IMR-90 (cell line): ENCODE data around the gene BTG4. TPM values are rescaled to one million over a fixed set of nuclear protein-coding genes. Genes with fewer than 3 reads are reported as not detected.

Experiments used
- ATAC-seq: fragments of 200-7000 bp; cut with Tn5 transposase; 2 replicates; pipeline ENCODE4 v1.9.1; 2020; ENCODE audit warnings: low read depth, mild to moderate bottlenecking, moderate library complexity
- BruUV-seq: library from RNA; stranded (reverse); fragments of 400-500 nt; replicated peaks from 2 replicates; lab custom pipeline; 2021; lab: Mats Ljungman, UMichigan
- CTCF ChIA-PET: fragments of 300-600 bp; formaldehyde crosslinking; extraction: SDS; loops from one replicate; lab custom pipeline; 2021; ENCODE audit warnings: antibody characterized with exemption; lab: Yijun Ruan, JAX
- POLR2A ChIA-PET: fragments of 300-600 bp; sonication (Branson Sonifier 250); formaldehyde crosslinking; loops from one replicate; lab custom pipeline; 2022; ENCODE audit warnings: antibody characterized with exemption; ENCODE audit not compliant: unreplicated experiment; lab: Charles Lee
- DNase-seq: peaks from one replicate; pipeline ENCODE4 v3.0.0; 2013
- H2AFZ ChIP-seq: replicated peaks from 2 replicates; pipeline ENCODE3; 2013; ENCODE audit warnings: low read length, mild to moderate bottlenecking; ENCODE audit not compliant: poor library complexity
- H2AK5ac ChIP-seq: 2 replicates; pipeline ENCODE4 v1.6.1; 2013; ENCODE audit warnings: low read depth, low read length, inconsistent platforms
- H2AK9ac ChIP-seq: replicated peaks from 2 replicates; pipeline ENCODE3; 2013; ENCODE audit warnings: mild to moderate bottlenecking, low read depth, low read length, moderate library complexity; ENCODE audit not compliant: poor library complexity
- H2BK120ac ChIP-seq: 2 replicates; pipeline ENCODE4 v1.6.1; 2013; ENCODE audit warnings: low read depth, low read length, inconsistent platforms
- H2BK15ac ChIP-seq: 3 replicates; pipeline ENCODE4 v1.6.1; 2013; ENCODE audit warnings: low read depth, low read length, inconsistent platforms
- H2BK20ac ChIP-seq: 2 replicates; pipeline ENCODE4 v1.6.1; 2013; ENCODE audit warnings: low read depth, mild to moderate bottlenecking, inconsistent platforms, low read length, moderate library complexity
- H2BK5ac ChIP-seq: 2 replicates; pipeline ENCODE4 v1.6.1; 2013; ENCODE audit warnings: mild to moderate bottlenecking, low read depth, low read length, inconsistent platforms; ENCODE audit not compliant: poor library complexity, severe bottlenecking
- H3K14ac ChIP-seq: replicated peaks from 2 replicates; pipeline ENCODE4 v1.6.1; 2013; ENCODE audit warnings: low read depth, low read length, inconsistent platforms
- H3K18ac ChIP-seq: 2 replicates; pipeline ENCODE4 v1.6.1; 2013; ENCODE audit warnings: low read depth, low read length, control low read depth
- H3K23ac ChIP-seq: 2 replicates; pipeline ENCODE4 v1.6.1; 2013; ENCODE audit warnings: low read depth, low read length, inconsistent platforms
- H3K27ac ChIP-seq: 2 replicates; pipeline ENCODE4 v1.5.1; 2013; ENCODE audit warnings: mild to moderate bottlenecking, control low read depth, low read length; ENCODE audit not compliant: insufficient read depth
- H3K27me3 ChIP-seq: 2 replicates; pipeline ENCODE4 v1.6.1; 2013; ENCODE audit warnings: low read length; ENCODE audit not compliant: control insufficient read depth, insufficient read depth
- H3K36me3 ChIP-seq: 2 replicates; pipeline ENCODE4 v1.6.1; 2013; ENCODE audit warnings: low read length, mixed read lengths; ENCODE audit not compliant: control insufficient read depth, insufficient read depth
- H3K4ac ChIP-seq: 2 replicates; pipeline ENCODE4 v1.6.1; 2013; ENCODE audit warnings: low read depth, low read length, inconsistent platforms
- H3K4me1 ChIP-seq: 2 replicates; pipeline ENCODE4 v1.6.1; 2013; ENCODE audit warnings: low read length, mixed read lengths; ENCODE audit not compliant: control insufficient read depth, insufficient read depth
- H3K4me2 ChIP-seq: 2 replicates; pipeline ENCODE4 v1.6.1; 2013; ENCODE audit warnings: low read depth, mild to moderate bottlenecking, control low read depth, low read length, moderate library complexity
- H3K4me3 ChIP-seq: 2 replicates; pipeline ENCODE4 v1.5.1; 2013; ENCODE audit warnings: low read depth, mild to moderate bottlenecking, control low read depth, low read length, moderate library complexity; ENCODE audit not compliant: insufficient read depth
- H3K56ac ChIP-seq: 2 replicates; pipeline ENCODE4 v1.6.1; 2013; ENCODE audit warnings: low read length, inconsistent platforms; ENCODE audit not compliant: insufficient read depth; ENCODE audit errors: extremely low read depth
- H3K79me1 ChIP-seq, 2 experiments: 2 replicates each; pipeline ENCODE4 v1.6.1; 2013; ENCODE audit warnings: low read length in 2 of 2, inconsistent platforms in 1 of 2, low read depth in 1 of 2
- H3K9ac ChIP-seq: 2 replicates; pipeline ENCODE4 v1.6.1; 2013; ENCODE audit warnings: low read depth, low read length, control low read depth
- H3K9me1 ChIP-seq: 2 replicates; pipeline ENCODE4 v1.6.1; 2013; ENCODE audit warnings: low read length, inconsistent platforms; ENCODE audit not compliant: insufficient read depth
- H3K9me3 ChIP-seq: 2 replicates; pipeline ENCODE4 v1.6.1; 2013; ENCODE audit warnings: low read length; ENCODE audit not compliant: control insufficient read depth, insufficient read depth
- H4K20me1 ChIP-seq: 2 replicates; pipeline ENCODE4 v1.6.1; 2013; ENCODE audit warnings: low read length, inconsistent platforms; ENCODE audit not compliant: insufficient read depth
- H4K5ac ChIP-seq: 2 replicates; pipeline ENCODE4 v1.6.1; 2013; ENCODE audit warnings: mild to moderate bottlenecking, low read depth, low read length, control low read depth
- H4K8ac ChIP-seq, 2 experiments: 2 replicates each; pipeline ENCODE4 v1.6.1; 2013; ENCODE audit warnings: low read depth in 2 of 2, low read length in 2 of 2, control low read depth in 1 of 2, inconsistent platforms in 1 of 2
- H4K91ac ChIP-seq: 2 replicates; pipeline ENCODE4 v1.6.1; 2013; ENCODE audit warnings: low read depth, low read length, inconsistent platforms; ENCODE audit not compliant: insufficient read depth
- BHLHE40 ChIP-seq: fragments of 150-350 bp; IDR thresholded peaks from 2 replicates; pipeline ENCODE4 v1.6.1; 2016; ENCODE audit warnings: mild to moderate bottlenecking, low read depth, low read length
- CEBPB ChIP-seq: IDR thresholded peaks from 2 replicates; pipeline ENCODE4 v1.6.1; 2012; ENCODE audit warnings: low read depth, low read length, improper control_type of control experiment
- CHD1 ChIP-seq: IDR thresholded peaks from 2 replicates; pipeline ENCODE4 v1.6.1; 2012; ENCODE audit warnings: low read depth, low read length, improper control_type of control experiment
- CTCF ChIP-seq: conservative IDR thresholded peaks from 2 replicates; pipeline ENCODE4 v1.5.1; 2012; ENCODE audit warnings: mild to moderate bottlenecking, low read depth, low read length, improper control_type of control experiment
- FOS ChIP-seq: fragments of 150-350 bp; IDR thresholded peaks from 2 replicates; pipeline ENCODE4 v1.6.1; 2016; ENCODE audit warnings: low read depth, low read length
- MXI1 ChIP-seq: IDR thresholded peaks from 2 replicates; pipeline ENCODE4 v1.6.1; 2012; ENCODE audit warnings: low read depth, mild to moderate bottlenecking, low read length, moderate library complexity, borderline replicate concordance
- RAD21 ChIP-seq: IDR thresholded peaks from 2 replicates; pipeline ENCODE4 v1.6.1; 2012; ENCODE audit warnings: low read length, improper control_type of control experiment
- RCOR1 ChIP-seq: IDR thresholded peaks from 2 replicates; pipeline ENCODE4 v1.6.1; 2012; ENCODE audit warnings: mild to moderate bottlenecking, low read length, improper control_type of control experiment; ENCODE audit not compliant: insufficient replicate concordance
- RFX5 ChIP-seq: IDR thresholded peaks from 2 replicates; pipeline ENCODE4 v1.8.0; 2012; ENCODE audit warnings: low read depth, mild to moderate bottlenecking, low read length, moderate library complexity
- SMC3 ChIP-seq: fragments of 150-350 bp; IDR thresholded peaks from 2 replicates; pipeline ENCODE4 v1.6.1; 2016; ENCODE audit warnings: low read depth, mild to moderate bottlenecking, antibody characterized with exemption, low read length, moderate library complexity
- WGBS, 2 experiments: methylation state at CpG; one replicate each; pipeline versions ENCODE4 v1.1.5 to v1.1.7; 2013; ENCODE audit warnings: missing lambda C conversion rate in 2 of 2; ENCODE audit not compliant: insufficient read length in 1 of 2; ENCODE audit errors: extremely low coverage in 2 of 2; 5-methylcytosine and 5-hydroxymethylcytosine counted together
- dilution Hi-C: fragments of 300-500 bp; cut with HindIII; formaldehyde crosslinking; loops from one replicate; pipeline ENCODE4 v1.14.3; 2018; ENCODE audit warnings: low sequenced_read_pairs; ENCODE audit not compliant: unreplicated experiment
- in situ Hi-C: fragments of 300-500 bp; cut with MboI; formaldehyde crosslinking; loops from 3 replicates; pipeline ENCODE4 v1.14.3; 2019; ENCODE audit warnings: low sequenced_read_pairs, inconsistent platforms, mixed read lengths
- intact Hi-C: fragments of 100-400 bp; cut with micrococcal nuclease; formaldehyde crosslinking; loops from 2 replicates; pipeline ENCODE4 v1.10.0; 2022
- polyA plus RNA-seq, 3 experiments: library from polyadenylated mRNA; depleted of rRNA; stranded (reverse); fragments of >200 nt; gene quantifications; 2 replicates each; pipeline ENCODE4 v1.2.3, GENCODE V29; 2012; ENCODE audit warnings: low replicate concordance in 1 of 3
- total RNA-seq: library from RNA; depleted of rRNA; stranded (reverse); fragments of >200 nt; gene quantifications from 2 replicates; pipeline ENCODE4 v1.2.3, GENCODE V29; 2012
- TF ChIP-seq, protein P1 (sequence below): fragments of 150-350 bp; IDR thresholded peaks from 2 replicates; pipeline ENCODE4 v1.6.1; 2017; ENCODE audit warnings: mild to moderate bottlenecking, antibody characterized with exemption, low read length, low read depth

Gene BTG4
- total and polyA plus RNA-seq, 2 of the 4 experiments (the other 2 are of a cell fraction), result not detected

DNA sequence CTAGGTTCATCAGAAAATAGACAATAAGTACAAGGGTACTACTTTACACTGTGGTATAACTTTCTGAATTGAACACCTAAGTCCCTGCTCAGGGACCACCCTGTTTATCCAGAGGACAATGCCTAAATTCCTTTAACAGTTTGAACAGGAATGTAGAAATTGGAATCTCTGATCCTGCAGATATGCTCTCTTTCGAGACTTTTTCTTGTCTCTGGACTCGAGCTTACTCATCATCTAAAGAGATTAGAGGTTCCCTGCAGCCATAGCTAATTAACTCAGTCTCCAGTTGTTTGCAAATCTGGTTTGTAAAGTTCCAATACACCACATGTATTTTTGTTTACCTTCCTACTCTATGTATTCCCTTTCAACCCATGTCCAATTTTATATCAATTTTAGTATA lies 3.4 kb upstream of the BTG4 start:
- H3K79me1 ChIP-seq, result no peaks in the 10 kb centered on the region
- H3K4me2 ChIP-seq, result no peak overlapping the region
- no peaks in the 10 kb centered on the region for H4K20me1 ChIP-seq
- H3K4me1 ChIP-seq, result peaks cover 2% of the 10 kb centered on the region; the same call in 1 of the 2 replicates
- no peak overlapping the region for H2BK20ac ChIP-seq
- no TSS peak for BruUV-seq
- no peak overlapping the region for H3K4me3 ChIP-seq
- POLR2A ChIA-PET, result interaction anchor here (0.6 kb wide), 1 partner anchor 9 kb away, joined by 3 read pairs; no protein-coding TSS in a partner anchor
- H2BK120ac ChIP-seq, result no peak overlapping the region
- H3K9me3 ChIP-seq, result no peaks in the 10 kb centered on the region
- no peaks in the 10 kb centered on the region for H3K36me3 ChIP-seq
- H3K9ac ChIP-seq, result no peak overlapping the region
- H2AK9ac ChIP-seq, result no peak overlapping the region
- H4K8ac ChIP-seq, result no peak overlapping the region
- dilution Hi-C loops, result no loop called here
- in situ Hi-C loops, result no loop called here
- no peak for TF ChIP-seq BHLHE40
- no peak for TF ChIP-seq SMC3
- TF ChIP-seq, protein P1, sequence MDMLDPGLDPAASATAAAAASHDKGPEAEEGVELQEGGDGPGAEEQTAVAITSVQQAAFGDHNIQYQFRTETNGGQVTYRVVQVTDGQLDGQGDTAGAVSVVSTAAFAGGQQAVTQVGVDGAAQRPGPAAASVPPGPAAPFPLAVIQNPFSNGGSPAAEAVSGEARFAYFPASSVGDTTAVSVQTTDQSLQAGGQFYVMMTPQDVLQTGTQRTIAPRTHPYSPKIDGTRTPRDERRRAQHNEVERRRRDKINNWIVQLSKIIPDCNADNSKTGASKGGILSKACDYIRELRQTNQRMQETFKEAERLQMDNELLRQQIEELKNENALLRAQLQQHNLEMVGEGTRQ, result no peak
- TF ChIP-seq CEBPB, result no peak
- no peak for TF ChIP-seq CHD1
- TF ChIP-seq MXI1, result no peak
- TF ChIP-seq FOS, result no peak
- TF ChIP-seq RCOR1, result no peak
- no peak for TF ChIP-seq RAD21
- TF ChIP-seq RFX5, result no peak
- TF ChIP-seq CTCF, result no peak
- H3K4ac ChIP-seq, result no peak overlapping the region
- no peak overlapping the region for H4K5ac ChIP-seq
- no peak overlapping the region for H2AFZ ChIP-seq
- CTCF ChIA-PET, result no interaction called here
- ATAC-seq (no peak), DNase-seq (no peak)
- H3K9me1 ChIP-seq, result no peaks in the 10 kb centered on the region
- no peak overlapping the region for H3K27ac ChIP-seq
- H3K56ac ChIP-seq, result no peak overlapping the region
- no peak overlapping the region for H2BK5ac ChIP-seq
- H2BK15ac ChIP-seq, result no peak overlapping the region
- WGBS, 2 experiments, result 83% methylated on average over 1 of the region's 2 CpGs; no CpG with 5 or more reads in 1 of the 2 experiments
- H2AK5ac ChIP-seq, result no peak overlapping the region
- no peak overlapping the region for H3K14ac ChIP-seq
- H3K18ac ChIP-seq, result no peak overlapping the region
- peaks cover 4% of the 10 kb centered on the region for H3K27me3 ChIP-seq
- H3K23ac ChIP-seq, result no peak overlapping the region
- intact Hi-C loops, result no loop called here
- H4K91ac ChIP-seq, result no peak overlapping the region
